ENCODE results near the gene OR6B2. TPM values are rescaled to one million over a fixed set of nuclear protein-coding genes. Genes with fewer than 3 reads are reported as not detected.

OR6B2 gene
- total RNA-seq, 3 donors from 2014 or later (not counting 1 experiment from before 2014, with no cell fraction given) = not detected

DNA sequence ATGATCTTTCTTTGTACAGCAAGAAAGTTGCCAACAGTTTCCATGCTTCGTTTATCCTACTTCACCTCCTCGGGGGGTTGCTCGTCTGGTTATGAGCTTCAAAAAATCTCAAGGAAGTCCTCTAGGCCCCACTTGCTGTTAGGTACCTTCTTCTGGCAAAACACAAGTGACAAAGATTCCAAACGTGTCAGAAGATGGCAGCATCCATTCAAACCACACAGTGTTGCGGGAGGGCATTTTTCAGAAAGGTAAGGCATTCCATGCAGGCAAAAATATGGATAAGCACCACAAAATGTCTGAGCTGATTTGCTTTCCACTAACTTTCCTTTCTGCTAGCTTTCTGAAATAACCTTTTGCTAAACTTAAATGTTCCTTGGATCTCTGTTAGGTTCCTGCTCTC, 36.3 kb upstream of the OR6B2 start:
- Mint-ChIP-seq H3K36me3 (no peaks in the 10 kb centered on the region), H3K4me1 (no peaks in the 10 kb centered on the region), H3K9me3 (no peaks in the 10 kb centered on the region), H3K27me3 (ENCODE audit: low read depth in 2 of 2) (peaks cover 19 to 70% of the 10 kb centered on the region in 2 donors), H3K4me3 (no peak overlapping the region), H3K27ac (no peak overlapping the region)
- 73% methylated on average over 5 of the region's 5 CpGs for WGBS (ENCODE audit: insufficient coverage)
- Histone ChIP-seq H3K27me3 (ENCODE audit: control insufficient read depth, insufficient read depth, low read length) (peaks cover 8% of the 10 kb centered on the region), H3K27ac (ENCODE audit: low read length) (no peak overlapping the region), H3K9me3 (ENCODE audit: control insufficient read depth, insufficient read depth, low read length) (no peaks in the 10 kb centered on the region), H3K4me3 (ENCODE audit: low read length) (no peak overlapping the region), H3K36me3 (ENCODE audit: control insufficient read depth, insufficient read depth, low read length) (no peaks in the 10 kb centered on the region), H3K4me1 (ENCODE audit: control insufficient read depth, insufficient read depth, low read length) (no peaks in the 10 kb centered on the region)
- TF ChIP-seq, protein P1, sequence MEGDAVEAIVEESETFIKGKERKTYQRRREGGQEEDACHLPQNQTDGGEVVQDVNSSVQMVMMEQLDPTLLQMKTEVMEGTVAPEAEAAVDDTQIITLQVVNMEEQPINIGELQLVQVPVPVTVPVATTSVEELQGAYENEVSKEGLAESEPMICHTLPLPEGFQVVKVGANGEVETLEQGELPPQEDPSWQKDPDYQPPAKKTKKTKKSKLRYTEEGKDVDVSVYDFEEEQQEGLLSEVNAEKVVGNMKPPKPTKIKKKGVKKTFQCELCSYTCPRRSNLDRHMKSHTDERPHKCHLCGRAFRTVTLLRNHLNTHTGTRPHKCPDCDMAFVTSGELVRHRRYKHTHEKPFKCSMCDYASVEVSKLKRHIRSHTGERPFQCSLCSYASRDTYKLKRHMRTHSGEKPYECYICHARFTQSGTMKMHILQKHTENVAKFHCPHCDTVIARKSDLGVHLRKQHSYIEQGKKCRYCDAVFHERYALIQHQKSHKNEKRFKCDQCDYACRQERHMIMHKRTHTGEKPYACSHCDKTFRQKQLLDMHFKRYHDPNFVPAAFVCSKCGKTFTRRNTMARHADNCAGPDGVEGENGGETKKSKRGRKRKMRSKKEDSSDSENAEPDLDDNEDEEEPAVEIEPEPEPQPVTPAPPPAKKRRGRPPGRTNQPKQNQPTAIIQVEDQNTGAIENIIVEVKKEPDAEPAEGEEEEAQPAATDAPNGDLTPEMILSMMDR (IDR thresholded peaks at IDR 0.05) = no peak
- DNase-seq = no peak
- intact Hi-C loops (cut with micrococcal nuclease) = no loop called here
- no peak for ATAC-seq

DNA sequence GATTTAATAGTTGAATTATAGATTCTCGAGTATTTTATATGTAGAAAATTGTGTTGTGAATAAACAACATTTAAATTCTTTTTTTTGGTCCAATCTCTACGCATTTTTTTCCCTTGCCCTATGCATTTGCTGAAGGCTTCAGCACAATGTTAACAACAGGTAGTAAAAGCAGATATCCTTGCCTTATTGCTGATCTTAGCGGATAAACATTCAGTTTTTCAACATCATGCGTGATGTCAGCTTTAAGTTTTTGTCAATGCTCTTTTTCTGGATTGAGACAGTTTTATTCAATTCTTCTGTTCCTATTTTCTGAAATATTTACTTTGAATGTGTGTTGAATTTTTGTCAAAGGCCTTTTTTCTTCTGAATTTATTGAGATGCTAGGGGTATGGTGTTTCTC, 34.7 kb upstream of the OR6B2 start:
- Histone ChIP-seq H3K9me3 (ENCODE audit: control insufficient read depth, insufficient read depth, low read length) (no peaks in the 10 kb centered on the region), H3K36me3 (ENCODE audit: control insufficient read depth, insufficient read depth, low read length) (no peaks in the 10 kb centered on the region), H3K4me3 (ENCODE audit: low read length) (no peak overlapping the region), H3K4me1 (ENCODE audit: control insufficient read depth, insufficient read depth, low read length) (no peaks in the 10 kb centered on the region), H3K27ac (ENCODE audit: low read length) (no peak overlapping the region), H3K27me3 (ENCODE audit: control insufficient read depth, insufficient read depth, low read length) (peaks cover 8% of the 10 kb centered on the region)
- WGBS (ENCODE audit: insufficient coverage) = 95% methylated on average over 3 of the region's 4 CpGs
- Mint-ChIP-seq H3K27ac (no peak overlapping the region), H3K4me3 (no peak overlapping the region), H3K36me3 (no peaks in the 10 kb centered on the region), H3K27me3 (ENCODE audit: low read depth in 2 of 2) (peaks cover 19 to 76% of the 10 kb centered on the region in 2 donors), H3K4me1 (no peaks in the 10 kb centered on the region), H3K9me3 (no peaks in the 10 kb centered on the region)
- intact Hi-C loops (cut with micrococcal nuclease) = no loop called here
- ATAC-seq (no peak), DNase-seq (no peak)
- TF ChIP-seq, protein P1 (IDR thresholded peaks at IDR 0.05) = no peak

DNA sequence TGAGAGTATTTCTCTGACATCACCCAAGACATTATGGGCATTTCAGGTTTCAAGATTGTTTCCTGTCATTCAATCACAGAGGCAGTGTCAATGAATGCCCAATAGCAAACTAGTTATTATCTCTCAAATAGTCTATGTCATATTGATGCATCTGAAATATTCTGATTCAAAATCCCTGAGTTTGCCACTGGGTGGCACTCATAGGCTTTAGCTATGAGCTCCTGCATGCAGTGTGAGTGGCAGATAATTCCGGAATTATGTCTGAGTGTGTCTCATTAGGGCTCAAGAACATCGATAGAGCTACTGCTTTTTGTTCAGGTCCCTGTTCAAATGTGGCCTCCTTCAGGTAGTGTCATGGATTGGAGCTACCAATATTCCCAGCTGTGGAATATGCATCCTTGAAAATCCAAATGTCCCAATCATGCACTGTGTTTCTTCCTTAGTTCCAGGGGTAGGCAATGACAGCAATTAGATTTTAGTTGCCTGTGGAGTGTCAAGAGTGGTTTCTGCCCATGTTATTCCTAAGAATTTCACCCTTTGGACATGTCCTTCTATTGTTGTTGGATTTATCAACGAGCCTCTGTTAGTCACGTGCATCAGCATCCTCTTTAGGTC, 30.9 kb upstream of the OR6B2 start:
- DNase-seq (peak in 1 of 2 donors; percentile 75), ATAC-seq (peak; percentile 44 to 74 (median 64))
- Histone ChIP-seq H3K36me3 (ENCODE audit: control insufficient read depth, insufficient read depth, low read length) (no peaks in the 10 kb centered on the region), H3K27me3 (ENCODE audit: control insufficient read depth, insufficient read depth, low read length) (no peaks in the 10 kb centered on the region), H3K9me3 (ENCODE audit: control insufficient read depth, insufficient read depth, low read length) (no peaks in the 10 kb centered on the region), H3K27ac (ENCODE audit: low read length) (no peak overlapping the region), H3K4me1 (ENCODE audit: control insufficient read depth, insufficient read depth, low read length) (no peaks in the 10 kb centered on the region), H3K4me3 (ENCODE audit: low read length) (no peak overlapping the region)
- 36% methylated on average over 4 of the region's 4 CpGs for WGBS (ENCODE audit: insufficient coverage)
- Mint-ChIP-seq H3K9me3 (no peaks in the 10 kb centered on the region), H3K4me3 (no peak overlapping the region), H3K36me3 (no peaks in the 10 kb centered on the region), H3K4me1 (no peaks in the 10 kb centered on the region), H3K27me3 (ENCODE audit: low read depth in 2 of 2) (peaks cover 14 to 54% of the 10 kb centered on the region in 2 donors), H3K27ac (no peak overlapping the region)
- TF ChIP-seq, protein P1 (IDR thresholded peaks at IDR 0.05) = peak; percentile 54
- intact Hi-C loops (cut with micrococcal nuclease) = loop anchor here (1.0 kb wide), 1 partner anchor 82 kb away; no protein-coding TSS in a partner anchor

DNA sequence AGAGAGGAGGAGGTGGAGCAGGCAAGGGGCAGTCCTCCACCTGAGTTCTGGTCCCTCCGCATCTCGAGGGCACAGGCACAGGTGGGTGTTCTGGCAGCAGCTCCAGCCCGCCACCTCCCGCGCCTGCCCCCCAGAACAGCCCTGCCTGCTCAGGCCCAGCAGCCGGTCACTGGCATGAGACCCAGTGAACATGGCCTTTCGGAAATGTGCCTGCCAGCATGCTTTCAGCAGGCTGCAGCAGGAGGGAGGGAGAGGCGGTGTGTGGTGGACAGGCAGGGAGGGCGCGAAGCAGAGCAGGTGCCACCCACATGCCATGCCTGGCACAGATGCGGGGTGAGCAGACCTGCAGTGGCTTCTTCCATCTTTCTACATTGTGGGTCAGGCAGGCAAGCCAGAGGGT, 26.4 kb upstream of the OR6B2 start:
- 86% methylated on average over 11 of the region's 11 CpGs for WGBS (ENCODE audit: insufficient coverage)
- H3K27me3 Mint-ChIP-seq (ENCODE audit: low read depth in 2 of 2) = peaks cover 28 to 53% of the 10 kb centered on the region in 2 donors
- H3K4me3 Mint-ChIP-seq = no peak overlapping the region
- Histone ChIP-seq H3K9me3 (ENCODE audit: control insufficient read depth, insufficient read depth, low read length) (no peaks in the 10 kb centered on the region), H3K36me3 (ENCODE audit: control insufficient read depth, insufficient read depth, low read length) (no peaks in the 10 kb centered on the region), H3K4me3 (ENCODE audit: low read length) (no peak overlapping the region), H3K27me3 (ENCODE audit: control insufficient read depth, insufficient read depth, low read length) (no peaks in the 10 kb centered on the region), H3K27ac (ENCODE audit: low read length) (no peak overlapping the region), H3K4me1 (ENCODE audit: control insufficient read depth, insufficient read depth, low read length) (no peaks in the 10 kb centered on the region)
- H3K4me1 Mint-ChIP-seq = peaks cover 0 to 4% of the 10 kb centered on the region in 2 donors
- TF ChIP-seq, protein P1 (IDR thresholded peaks at IDR 0.05) = no peak
- no peaks in the 10 kb centered on the region for H3K9me3 Mint-ChIP-seq
- ATAC-seq (no peak), DNase-seq (no peak)
- no peaks in the 10 kb centered on the region for H3K36me3 Mint-ChIP-seq
- intact Hi-C loops (cut with micrococcal nuclease) = no loop called here
- H3K27ac Mint-ChIP-seq = no peak overlapping the region

Measured in natural killer cell (primary cell).